Vagina (tissue), 2 donors: ENCODE measurements around the gene RBBP8.

Experiments
- CTCF ChIP-seq, 3 experiments: fragments of 450-650 bp in 2 of 3; fragments of 200-600 bp in 1 of 3; sonication (generic) in 1 of 3; IDR thresholded peaks; one replicate each; pipeline ENCODE4 v1.5.1; 2017 to 2019; ENCODE audit warnings: antibody characterized with exemption in 3 of 3, mild to moderate bottlenecking in 2 of 3, moderate library complexity in 2 of 3
- POLR2A ChIP-seq, 2 donors: fragments of 450-650 bp; IDR thresholded peaks; one replicate each; pipeline ENCODE4 v1.6.1; 2017; ENCODE audit warnings: antibody characterized with exemption in 2 of 2, mild to moderate bottlenecking in 2 of 2, moderate library complexity in 2 of 2
- POLR2AphosphoS5 ChIP-seq, 2 donors: sonication (generic); formaldehyde crosslinking; IDR thresholded peaks; one replicate each; pipeline ENCODE4 v1.9.0; 2017; ENCODE audit warnings: antibody characterized with exemption in 2 of 2, mild to moderate bottlenecking in 2 of 2, low read depth in 1 of 2; ENCODE audit not compliant: insufficient read depth in 1 of 2

DNA sequence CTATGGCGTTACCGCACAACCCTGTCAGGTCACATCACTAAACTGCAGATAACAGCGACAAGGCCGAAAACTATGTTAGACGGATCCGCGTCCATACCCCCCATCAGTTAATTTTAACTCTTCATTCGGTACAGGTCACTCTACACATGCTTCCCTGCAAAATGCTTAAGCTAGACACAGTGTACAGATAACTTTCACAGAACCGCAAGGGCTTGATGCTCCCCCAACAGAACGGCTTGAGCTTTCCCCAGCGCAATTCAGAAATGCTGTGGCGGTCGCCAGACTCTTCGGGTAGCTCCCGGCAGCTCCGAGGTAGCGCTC is 283 bp upstream of the RBBP8 start:
- TF ChIP-seq POLR2A (IDR thresholded peaks at IDR 0.05), result no peak
- TF ChIP-seq CTCF (IDR thresholded peaks at IDR 0.05), result no peak
- no peak for TF ChIP-seq POLR2AphosphoS5 (IDR thresholded peaks at IDR 0.05; ENCODE audit: insufficient read depth in 1 of 2, low read depth in 1 of 2)
